Measurements from ENCODE around the gene SF3B2.

DNA sequence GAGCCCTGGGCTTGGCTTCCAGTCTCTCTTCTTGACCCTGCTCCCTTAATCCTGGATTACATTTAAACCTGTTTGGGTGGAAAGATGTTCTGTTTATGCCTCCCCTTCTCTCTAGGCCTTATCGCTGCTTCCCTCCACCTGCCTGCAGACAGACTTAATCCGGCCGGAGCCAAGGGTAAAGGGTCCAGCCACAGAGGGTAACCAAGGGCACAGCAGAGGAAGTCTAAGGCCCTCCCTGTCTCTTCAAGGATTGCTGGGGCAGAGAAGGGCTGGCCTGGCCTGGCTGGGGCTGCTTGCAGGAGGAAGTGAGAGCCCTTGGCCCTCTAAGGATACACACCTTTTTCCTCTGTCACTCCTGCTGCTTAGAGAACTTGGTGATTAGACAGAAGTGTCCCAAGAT, 5.3 kb upstream of the SF3B2 start:
- TF ChIP-seq, protein P1, sequence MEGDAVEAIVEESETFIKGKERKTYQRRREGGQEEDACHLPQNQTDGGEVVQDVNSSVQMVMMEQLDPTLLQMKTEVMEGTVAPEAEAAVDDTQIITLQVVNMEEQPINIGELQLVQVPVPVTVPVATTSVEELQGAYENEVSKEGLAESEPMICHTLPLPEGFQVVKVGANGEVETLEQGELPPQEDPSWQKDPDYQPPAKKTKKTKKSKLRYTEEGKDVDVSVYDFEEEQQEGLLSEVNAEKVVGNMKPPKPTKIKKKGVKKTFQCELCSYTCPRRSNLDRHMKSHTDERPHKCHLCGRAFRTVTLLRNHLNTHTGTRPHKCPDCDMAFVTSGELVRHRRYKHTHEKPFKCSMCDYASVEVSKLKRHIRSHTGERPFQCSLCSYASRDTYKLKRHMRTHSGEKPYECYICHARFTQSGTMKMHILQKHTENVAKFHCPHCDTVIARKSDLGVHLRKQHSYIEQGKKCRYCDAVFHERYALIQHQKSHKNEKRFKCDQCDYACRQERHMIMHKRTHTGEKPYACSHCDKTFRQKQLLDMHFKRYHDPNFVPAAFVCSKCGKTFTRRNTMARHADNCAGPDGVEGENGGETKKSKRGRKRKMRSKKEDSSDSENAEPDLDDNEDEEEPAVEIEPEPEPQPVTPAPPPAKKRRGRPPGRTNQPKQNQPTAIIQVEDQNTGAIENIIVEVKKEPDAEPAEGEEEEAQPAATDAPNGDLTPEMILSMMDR (IDR thresholded peaks at IDR 0.05), result no peak
- no peak for TF ChIP-seq POLR2A (IDR thresholded peaks at IDR 0.05; ENCODE audit: low read depth)
- no peak for TF ChIP-seq EP300 (IDR thresholded peaks at IDR 0.05)

Measured in esophagus muscularis mucosa (tissue), 4 donors.